ENCODE results near the gene RNU7-1. TPM values are rescaled to one million over a fixed set of nuclear protein-coding genes. Genes with fewer than 3 reads are reported as not detected.

The RNU7-1 gene
- polyA plus RNA-seq, 3 donors, result not detected

DNA sequence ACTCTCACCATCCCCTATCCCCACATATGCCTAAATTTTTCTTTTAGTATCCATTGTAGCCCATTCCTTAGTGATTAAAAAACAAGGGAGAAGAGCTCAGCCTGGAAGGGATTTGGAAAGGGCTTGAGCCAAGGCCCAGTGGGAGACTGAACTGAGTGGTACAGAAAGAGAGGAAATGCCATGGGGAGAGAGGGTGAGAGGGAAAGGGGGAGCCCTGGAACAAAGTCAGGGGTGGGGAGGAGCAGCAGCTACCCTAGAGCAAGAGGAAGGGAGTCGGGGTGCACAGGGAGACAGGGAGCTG, 18.4 kb upstream of the RNU7-1 start:
- Mint-ChIP-seq H3K27ac (peak overlapping the region in 2 of 7 donors; percentile 41 to 61), H3K4me1 (peaks cover 52% of the 10 kb centered on the region), H3K4me3 (peak overlapping the region in 1 of 2 donors; percentile 60), H3K27me3 (ENCODE audit: low read depth in 3 of 3) (peaks cover 53 to 61% (median 55%) of the 10 kb centered on the region in 3 donors), H3K9me3 (peaks cover 0 to 5% (median 2%) of the 10 kb centered on the region in 7 donors), H3K36me3 (peaks cover 5 to 13% of the 10 kb centered on the region in 2 donors)
- Histone ChIP-seq H4K20me1 (ENCODE audit: insufficient read depth, low read length) (no peaks in the 10 kb centered on the region), H2AFZ (ENCODE audit: insufficient read depth, low read depth, low read length, poor library complexity, severe bottlenecking) (no peak overlapping the region), H3K27me3 (ENCODE audit: control insufficient read depth in 2 of 2, insufficient read depth in 2 of 2, low read length in 2 of 2) (peaks cover 3 to 45% of the 10 kb centered on the region in 2 donors), H3K27ac (ENCODE audit: low read depth in 1 of 2, low read length in 2 of 2) (no peak overlapping the region), H3K4me3 (replicated peaks in 1 of 3; ENCODE audit: low read depth in 2 of 3, low read length in 3 of 3) (no peak overlapping the region), H3K9me3 (replicated peaks in 1 of 2; ENCODE audit: control insufficient read depth in 1 of 2, insufficient read depth in 1 of 2, low read length in 2 of 2) (no peaks in the 10 kb centered on the region), H3K9ac (ENCODE audit: insufficient read depth, low read length, poor library complexity, severe bottlenecking) (no peak overlapping the region), H3K4me1 (ENCODE audit: control insufficient read depth in 1 of 2, insufficient read depth in 2 of 2, low read length in 2 of 2) (peaks cover 53 to 62% of the 10 kb centered on the region in 2 donors), H3K79me2 (ENCODE audit: insufficient read depth, low read length) (peaks cover 14% of the 10 kb centered on the region), H3K36me3 (replicated peaks in 1 of 2; ENCODE audit: control insufficient read depth in 1 of 2, insufficient read depth in 2 of 2, low read length in 2 of 2) (no peaks in the 10 kb centered on the region), H3K4me2 (replicated peaks; ENCODE audit: extremely low read depth, low read length, poor library complexity, severe bottlenecking) (no peak overlapping the region)
- TF ChIP-seq, protein P1, sequence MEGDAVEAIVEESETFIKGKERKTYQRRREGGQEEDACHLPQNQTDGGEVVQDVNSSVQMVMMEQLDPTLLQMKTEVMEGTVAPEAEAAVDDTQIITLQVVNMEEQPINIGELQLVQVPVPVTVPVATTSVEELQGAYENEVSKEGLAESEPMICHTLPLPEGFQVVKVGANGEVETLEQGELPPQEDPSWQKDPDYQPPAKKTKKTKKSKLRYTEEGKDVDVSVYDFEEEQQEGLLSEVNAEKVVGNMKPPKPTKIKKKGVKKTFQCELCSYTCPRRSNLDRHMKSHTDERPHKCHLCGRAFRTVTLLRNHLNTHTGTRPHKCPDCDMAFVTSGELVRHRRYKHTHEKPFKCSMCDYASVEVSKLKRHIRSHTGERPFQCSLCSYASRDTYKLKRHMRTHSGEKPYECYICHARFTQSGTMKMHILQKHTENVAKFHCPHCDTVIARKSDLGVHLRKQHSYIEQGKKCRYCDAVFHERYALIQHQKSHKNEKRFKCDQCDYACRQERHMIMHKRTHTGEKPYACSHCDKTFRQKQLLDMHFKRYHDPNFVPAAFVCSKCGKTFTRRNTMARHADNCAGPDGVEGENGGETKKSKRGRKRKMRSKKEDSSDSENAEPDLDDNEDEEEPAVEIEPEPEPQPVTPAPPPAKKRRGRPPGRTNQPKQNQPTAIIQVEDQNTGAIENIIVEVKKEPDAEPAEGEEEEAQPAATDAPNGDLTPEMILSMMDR (IDR thresholded peaks at IDR 0.05), result no peak
- no peak for DNase-seq
- 50% methylated on average over 1 of the region's 1 CpG for WGBS (ENCODE audit: insufficient coverage)
- intact Hi-C loops (cut with micrococcal nuclease), result no loop called here

DNA sequence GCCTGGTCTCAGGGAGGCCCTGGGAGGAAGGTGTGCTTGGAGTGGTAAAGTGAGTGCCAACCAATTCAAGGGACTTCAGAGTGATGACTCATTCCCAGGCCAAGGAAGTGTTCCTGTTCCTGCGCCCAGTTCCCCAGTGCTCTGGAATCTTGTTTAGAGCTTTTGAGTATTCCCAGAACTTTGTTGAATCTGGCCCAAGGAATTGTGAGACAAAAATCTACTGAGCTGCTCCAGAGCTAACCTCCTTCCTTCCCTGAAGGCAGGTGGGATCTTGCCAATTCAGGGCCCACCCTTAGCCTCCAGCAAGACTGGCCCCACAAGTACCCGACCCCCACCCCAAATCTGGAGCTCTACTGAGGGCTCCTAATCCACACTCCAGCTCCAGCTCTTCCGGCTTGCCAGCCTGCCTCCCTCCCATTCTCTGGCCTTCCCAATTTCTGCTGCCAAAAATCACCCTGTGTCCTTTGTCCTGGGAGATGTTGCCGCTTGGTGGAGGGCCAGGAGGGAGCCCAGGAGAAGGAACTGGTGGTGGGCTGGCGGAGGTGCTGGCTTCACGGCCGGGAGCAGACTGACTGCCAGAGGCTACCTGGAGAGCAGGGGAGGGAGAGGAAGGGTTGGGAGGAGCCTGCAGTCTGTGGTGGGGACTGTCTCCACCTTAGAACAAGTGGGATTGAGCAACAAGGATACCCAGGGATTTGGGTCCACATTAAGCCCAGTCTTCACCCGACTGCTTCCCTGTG, 17.9 kb upstream of the RNU7-1 start:
- TF ChIP-seq, protein P1 (IDR thresholded peaks at IDR 0.05), result no peak
- H3K9me3 Mint-ChIP-seq, result peaks cover 0 to 5% (median 2%) of the 10 kb centered on the region in 7 donors
- 67% methylated on average over 6 of the region's 8 CpGs for WGBS (ENCODE audit: insufficient coverage)
- Histone ChIP-seq H4K20me1 (ENCODE audit: insufficient read depth, low read length) (no peaks in the 10 kb centered on the region), H3K36me3 (replicated peaks in 1 of 2; ENCODE audit: control insufficient read depth in 1 of 2, insufficient read depth in 2 of 2, low read length in 2 of 2) (no peaks in the 10 kb centered on the region), H3K9me3 (replicated peaks in 1 of 2; ENCODE audit: control insufficient read depth in 1 of 2, insufficient read depth in 1 of 2, low read length in 2 of 2) (no peaks in the 10 kb centered on the region), H3K4me3 (replicated peaks in 1 of 3; ENCODE audit: low read depth in 2 of 3, low read length in 3 of 3) (no peak overlapping the region), H3K79me2 (ENCODE audit: insufficient read depth, low read length) (peaks cover 14% of the 10 kb centered on the region), H3K4me1 (ENCODE audit: control insufficient read depth in 1 of 2, insufficient read depth in 2 of 2, low read length in 2 of 2) (peaks cover 53 to 62% of the 10 kb centered on the region in 2 donors), H2AFZ (ENCODE audit: insufficient read depth, low read depth, low read length, poor library complexity, severe bottlenecking) (no peak overlapping the region), H3K27me3 (ENCODE audit: control insufficient read depth in 2 of 2, insufficient read depth in 2 of 2, low read length in 2 of 2) (peaks cover 3 to 45% of the 10 kb centered on the region in 2 donors), H3K27ac (ENCODE audit: low read depth in 1 of 2, low read length in 2 of 2) (no peak overlapping the region), H3K4me2 (replicated peaks; ENCODE audit: extremely low read depth, low read length, poor library complexity, severe bottlenecking) (no peak overlapping the region), H3K9ac (ENCODE audit: insufficient read depth, low read length, poor library complexity, severe bottlenecking) (no peak overlapping the region)
- H3K36me3 Mint-ChIP-seq, result peaks cover 5 to 13% of the 10 kb centered on the region in 2 donors
- intact Hi-C loops (cut with micrococcal nuclease), result no loop called here
- no peak overlapping the region for H3K27ac Mint-ChIP-seq
- peaks cover 50 to 63% (median 59%) of the 10 kb centered on the region in 3 donors for H3K27me3 Mint-ChIP-seq (ENCODE audit: low read depth in 3 of 3)
- peak overlapping the region; percentile 41 to 82 for H3K4me3 Mint-ChIP-seq
- peak in 2 of 3 donors; percentile 21 to 40 for DNase-seq
- H3K4me1 Mint-ChIP-seq, result peaks cover 54% of the 10 kb centered on the region
